NCI-H748 (cell line): ENCODE measurements around the gene PDCD7.
"Not testable (repeated sequence)": the region's sequence is repeated elsewhere in the genome, so short reads cannot be mapped to it uniquely, and the experiment has no call there.

Experiments used
- DNase-seq: peaks from one replicate; lab custom pipeline; 2025; ENCODE audit not compliant: unreplicated experiment; lab: John Stamatoyannopoulos, UW

PDCD7 gene

GRCh38 chr15:65076486-65077290 is 56.9 kb downstream of the PDCD7 start, which contains the start of gene KBTBD13:
TSS of gene KBTBD13 (plus strand) at chr15:65076746. CDS start at chr15:65076816, 70 bp downstream.
- DNase-seq, result no peak

- not testable (repeated sequence) for DNase-seq
Measured at GRCh38 chr15:65075607-65076395, 57.8 kb downstream of the PDCD7 start.

- not testable (repeated sequence) for DNase-seq
Measured at GRCh38 chr15:65074946-65075345, 58.7 kb downstream of the PDCD7 start.

- DNase-seq, result no peak
Measured at GRCh38 chr15:65072617-65073016, 61.0 kb downstream of the PDCD7 start.

DNA sequence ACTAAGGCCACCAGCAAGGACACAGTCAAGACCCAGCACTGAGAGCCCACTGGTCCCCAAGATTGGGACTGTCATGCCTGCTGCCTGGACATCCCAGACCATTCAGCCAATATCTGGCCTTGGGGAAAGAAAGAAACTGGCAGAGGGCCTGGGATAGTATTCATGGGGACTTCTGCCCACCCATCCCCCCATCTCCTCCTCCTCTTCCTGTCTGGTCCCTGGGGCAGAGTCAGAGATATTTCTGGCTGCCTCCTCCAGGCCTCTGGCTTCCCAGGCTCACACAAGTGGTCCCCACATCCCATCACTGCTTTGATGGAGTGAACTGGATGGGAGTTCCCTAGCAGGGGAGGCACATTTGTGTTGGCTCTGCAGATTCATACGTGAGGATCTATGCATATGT is 61.6 kb downstream of the PDCD7 start:
- no peak for DNase-seq

GRCh38 chr15:65071381-65071811 is 62.2 kb downstream of the PDCD7 start:
- no peak for DNase-seq

DNA sequence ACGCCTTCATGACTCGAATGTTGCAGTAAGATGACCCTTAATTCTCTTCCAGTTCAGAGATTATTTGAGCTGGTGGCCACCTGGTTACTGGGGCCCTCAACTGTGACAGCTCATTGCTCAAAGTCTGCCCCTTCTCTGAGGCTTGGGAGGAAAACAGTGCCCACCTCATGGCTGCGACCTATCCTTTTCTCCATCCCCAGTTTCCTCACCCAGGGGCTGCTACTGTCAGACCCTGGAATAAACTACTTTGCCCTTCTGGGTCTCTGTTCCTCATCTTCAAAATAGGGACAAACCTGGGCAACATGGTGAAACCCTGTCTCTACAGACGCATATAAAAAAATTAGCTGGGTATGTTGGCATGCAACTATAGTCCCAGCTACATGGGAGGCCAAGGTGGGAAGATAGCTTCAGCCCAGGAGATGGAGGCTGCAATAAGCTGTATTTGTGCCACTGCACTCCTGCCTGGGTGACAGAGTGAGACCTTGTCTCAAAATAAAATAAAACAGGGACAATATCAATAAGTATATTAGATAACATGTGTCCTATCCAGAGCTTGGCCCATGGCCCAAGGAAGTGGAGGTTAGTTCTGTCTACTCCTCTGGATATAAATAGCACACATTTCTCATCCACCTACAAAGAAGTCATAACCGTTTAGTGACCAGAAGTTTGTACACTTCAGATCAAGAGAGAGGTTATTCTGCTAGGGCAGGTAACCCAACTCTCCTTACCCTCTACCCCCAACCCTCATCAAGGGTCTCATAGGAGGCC is 63.6 kb downstream of the PDCD7 start:
- no peak for DNase-seq

DNA sequence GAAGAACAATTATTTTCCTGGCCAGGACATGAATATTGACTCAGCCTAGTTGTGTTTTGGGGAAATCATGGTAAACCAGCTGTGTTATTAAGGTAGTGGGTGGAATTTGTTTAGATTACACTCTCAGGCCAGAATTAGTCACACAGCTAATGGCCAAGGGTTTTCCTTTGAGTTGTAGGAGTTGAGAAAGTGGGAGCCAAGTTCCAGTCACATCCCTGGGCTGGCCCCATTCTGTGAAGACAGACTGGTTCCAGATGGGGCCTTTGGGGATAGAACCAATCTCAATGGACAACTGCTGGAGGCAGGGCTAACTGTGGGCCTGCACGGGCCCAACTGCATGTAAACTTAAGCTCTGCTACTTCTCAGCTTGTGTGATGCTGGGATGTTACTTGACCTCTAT is 64.4 kb downstream of the PDCD7 start:
- DNase-seq, result no peak

DNA sequence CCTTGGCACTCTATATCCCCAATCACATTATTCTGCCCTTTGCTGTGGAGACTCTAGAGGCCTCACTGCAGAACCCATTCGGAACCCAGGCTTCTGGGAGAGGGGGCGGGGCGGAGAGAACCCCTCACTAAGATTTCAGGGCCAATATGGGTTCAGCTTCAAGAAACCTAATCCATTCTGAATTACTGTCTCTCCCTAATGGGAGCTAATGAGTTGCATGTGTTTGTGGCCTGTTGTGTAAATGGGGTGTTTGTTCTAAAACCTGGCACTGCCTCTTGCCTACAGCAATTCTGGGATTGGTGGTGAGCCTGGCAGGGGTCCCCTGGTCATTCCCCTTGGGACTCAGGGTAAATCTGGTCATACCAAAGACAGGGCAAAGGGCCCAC is 65.2 kb downstream of the PDCD7 start:
- no peak for DNase-seq

GRCh38 chr15:65067645-65068402 is 65.8 kb downstream of the PDCD7 start, which contains the start of gene RASL12:
TSS of gene RASL12 (minus strand) at chr15:65067991. CDS start at chr15:65067835, 156 bp downstream.
- no peak for DNase-seq
